HEK293 (cell line): ENCODE results near the gene FOXP4.
A peak's percentile ranks its signal among the peaks of the same experiment; 100 is the strongest.

Experiments
- CTCF ChIA-PET: fragments of 350-600 bp; formaldehyde crosslinking; extraction: SDS; loops from one replicate; lab custom pipeline; 2021; ENCODE audit warnings: antibody characterized with exemption; lab: Yijun Ruan, JAX
- POLR2A ChIA-PET: fragments of 300-600 bp; formaldehyde crosslinking; extraction: SDS; loops from one replicate; lab custom pipeline; 2020; ENCODE audit warnings: antibody characterized with exemption, inconsistent platforms; lab: Yijun Ruan, JAX
- H3K27ac ChIP-seq: fragments of 200-500 bp; sonication (Bioruptor generic); 2 replicates; pipeline ENCODE4 v1.5.1; 2014; ENCODE audit warnings: low read depth, low read length, control low read depth, inconsistent platforms; ENCODE audit errors: extremely low read depth
- H3K36me3 ChIP-seq, 2 experiments: fragments of 200-500 bp in 1 of 2; sonication (Bioruptor generic) in 1 of 2; 1 replicate in 1 of 2; 2 replicates in 1 of 2; pipeline ENCODE4 v1.5.1; 2014 to 2017; ENCODE audit warnings: inconsistent platforms in 2 of 2, low read length in 2 of 2; ENCODE audit not compliant: control insufficient read depth in 2 of 2, insufficient read depth in 1 of 2
- H3K4me1 ChIP-seq: fragments of 200-500 bp; sonication (Bioruptor generic); 2 replicates; pipeline ENCODE4 v1.5.1; 2014; ENCODE audit warnings: mild to moderate bottlenecking, low read length, inconsistent platforms; ENCODE audit not compliant: control insufficient read depth, insufficient read depth
- H3K4me3 ChIP-seq: 2 replicates; pipeline ENCODE4 v1.5.1; 2011; ENCODE audit warnings: low read depth, mild to moderate bottlenecking, control low read depth, low read length, moderate library complexity
- H3K9me3 ChIP-seq: fragments of 200-500 bp; sonication (Bioruptor generic); 2 replicates; pipeline ENCODE4 v1.5.1; 2014; ENCODE audit warnings: low read depth, low read length, inconsistent platforms; ENCODE audit not compliant: control insufficient read depth, insufficient read depth
- FEZF1 ChIP-seq: fragments of 450-650 bp; formaldehyde crosslinking; IDR thresholded peaks from 2 replicates; pipeline ENCODE4 v1.5.1; 2016; ENCODE audit warnings: missing biosample characterization, missing genetic modification characterization
- HIC1 ChIP-seq: fragments of 450-650 bp; formaldehyde crosslinking; IDR thresholded peaks from 2 replicates; pipeline ENCODE4 v1.5.1; 2016; ENCODE audit warnings: missing biosample characterization, missing genetic modification characterization
- PRDM1 ChIP-seq: fragments of 450-650 bp; formaldehyde crosslinking; IDR thresholded peaks from 2 replicates; pipeline ENCODE4; 2016; ENCODE audit warnings: missing biosample characterization, missing genetic modification characterization
- SCRT2 ChIP-seq: fragments of 450-650 bp; formaldehyde crosslinking; IDR thresholded peaks from 2 replicates; pipeline ENCODE4 v1.5.1; 2016; ENCODE audit warnings: missing biosample characterization, missing genetic modification characterization
- SP3 ChIP-seq: fragments of 450-650 bp; formaldehyde crosslinking; IDR thresholded peaks from 2 replicates; pipeline ENCODE4 v1.5.1; 2016; ENCODE audit warnings: missing biosample characterization, missing genetic modification characterization
- YY2 ChIP-seq: fragments of 450-650 bp; formaldehyde crosslinking; IDR thresholded peaks from 2 replicates; pipeline ENCODE4 v1.5.1; 2016; ENCODE audit warnings: missing biosample characterization, missing genetic modification characterization
- ZBTB1 ChIP-seq: fragments of 450-650 bp; formaldehyde crosslinking; IDR thresholded peaks from 2 replicates; pipeline ENCODE4 v1.5.1; 2016; ENCODE audit warnings: missing biosample characterization, missing genetic modification characterization
- ZBTB10 ChIP-seq: fragments of 450-650 bp; formaldehyde crosslinking; IDR thresholded peaks from 2 replicates; pipeline ENCODE4 v1.5.1; 2016; ENCODE audit warnings: missing biosample characterization, missing genetic modification characterization
- ZBTB11 ChIP-seq: fragments of 450-650 bp; formaldehyde crosslinking; conservative IDR thresholded peaks from 2 replicates; pipeline ENCODE4 v1.5.1; 2016; ENCODE audit warnings: low read depth, missing biosample characterization, missing genetic modification characterization
- ZBTB21 ChIP-seq: fragments of 450-650 bp; formaldehyde crosslinking; IDR thresholded peaks from 2 replicates; pipeline ENCODE4 v1.5.1; 2017; ENCODE audit warnings: missing biosample characterization, missing genetic modification characterization
- ZBTB7A ChIP-seq: fragments of 450-650 bp; formaldehyde crosslinking; IDR thresholded peaks from 2 replicates; pipeline ENCODE4 v1.5.1; 2016; ENCODE audit warnings: low read depth, missing biosample characterization, missing genetic modification characterization
- ZEB2 ChIP-seq: fragments of 450-650 bp; formaldehyde crosslinking; IDR thresholded peaks from 2 replicates; pipeline ENCODE4 v1.5.1; 2016; ENCODE audit warnings: missing biosample characterization, missing genetic modification characterization
- ZFP41 ChIP-seq: fragments of 450-650 bp; formaldehyde crosslinking; IDR thresholded peaks from 2 replicates; pipeline ENCODE4 v1.5.1; 2016; ENCODE audit warnings: missing biosample characterization, missing genetic modification characterization, borderline replicate concordance
- ZNF114 ChIP-seq: fragments of 450-650 bp; formaldehyde crosslinking; IDR thresholded peaks from 2 replicates; pipeline ENCODE4 v1.5.0; 2017; ENCODE audit warnings: missing biosample characterization, missing genetic modification characterization
- ZNF155 ChIP-seq: fragments of 450-650 bp; formaldehyde crosslinking; IDR thresholded peaks from 2 replicates; pipeline ENCODE4 v1.5.1; 2016; ENCODE audit warnings: missing biosample characterization, missing genetic modification characterization
- ZNF211 ChIP-seq: fragments of 450-650 bp; formaldehyde crosslinking; IDR thresholded peaks from 2 replicates; pipeline ENCODE4 v1.5.1; 2016; ENCODE audit warnings: low read depth, missing biosample characterization, missing genetic modification characterization
- ZNF239 ChIP-seq: fragments of 450-650 bp; formaldehyde crosslinking; IDR thresholded peaks from 2 replicates; pipeline ENCODE4 v1.5.1; 2016; ENCODE audit warnings: missing biosample characterization, missing genetic modification characterization
- ZNF24 ChIP-seq: fragments of 450-650 bp; formaldehyde crosslinking; IDR thresholded peaks from 2 replicates; pipeline ENCODE4 v1.5.1; 2016; ENCODE audit warnings: missing biosample characterization, missing genetic modification characterization
- ZNF544 ChIP-seq: fragments of 450-650 bp; formaldehyde crosslinking; IDR thresholded peaks from 2 replicates; pipeline ENCODE4 v1.5.0; 2017; ENCODE audit warnings: missing biosample characterization, missing genetic modification characterization
- ZNF561 ChIP-seq: fragments of 450-650 bp; IDR thresholded peaks from 2 replicates; pipeline ENCODE4 v1.5.1; 2018; ENCODE audit warnings: missing biosample characterization, missing genetic modification characterization, borderline replicate concordance
- ZNF596 ChIP-seq: fragments of 450-650 bp; IDR thresholded peaks from 2 replicates; pipeline ENCODE4 v1.5.0; 2018; ENCODE audit warnings: missing biosample characterization, mild to moderate bottlenecking, missing genetic modification characterization, moderate library complexity
- ZNF623 ChIP-seq: fragments of 450-650 bp; formaldehyde crosslinking; IDR thresholded peaks from 2 replicates; pipeline ENCODE4 v1.5.1; 2016; ENCODE audit warnings: missing biosample characterization, missing genetic modification characterization
- ZNF830 ChIP-seq: fragments of 450-650 bp; IDR thresholded peaks from 2 replicates; pipeline ENCODE4 v1.5.0; 2018; ENCODE audit warnings: missing biosample characterization, missing genetic modification characterization, low read depth, mild to moderate bottlenecking, moderate library complexity
- ZNF837 ChIP-seq: fragments of 450-650 bp; formaldehyde crosslinking; IDR thresholded peaks from 2 replicates; pipeline ENCODE4 v1.5.1; 2016; ENCODE audit warnings: missing biosample characterization, missing genetic modification characterization
- ZSCAN23 ChIP-seq: fragments of 450-650 bp; formaldehyde crosslinking; IDR thresholded peaks from 2 replicates; pipeline ENCODE4 v1.5.1; 2016; ENCODE audit warnings: missing biosample characterization, missing genetic modification characterization

The FOXP4 gene

GRCh38 chr6:41558033-41558807, 12.0 kb downstream of the FOXP4 start:
- TF ChIP-seq SP3 (tag by site-specific recombination) (no peak), ZNF837 (tag by site-specific recombination) (no peak), YY2 (tag by site-specific recombination) (no peak), ZNF239 (tag by site-specific recombination) (no peak), ZBTB7A (tag by site-specific recombination) (no peak), ZNF155 (tag by site-specific recombination) (no peak), ZNF623 (tag by site-specific recombination) (no peak), ZFP41 (tag by site-specific recombination) (no peak), ZNF544 (no peak), ZEB2 (tag by site-specific recombination) (no peak), ZNF561 (tag by site-specific recombination) (no peak), ZNF830 (tag by site-specific recombination) (no peak), FEZF1 (tag by site-specific recombination) (no peak), HIC1 (tag by site-specific recombination) (no peak), ZBTB21 (tag by site-specific recombination) (no peak), ZSCAN23 (tag by site-specific recombination) (no peak)
- TF ChIP-seq, all 188 proteins: peak for 0
- Histone ChIP-seq H3K4me3 (no peak overlapping the region), H3K4me1 (0 out of 2 replicates have a peak, but pooled peaks cover 2% of the 10 kb centered on the region), H3K9me3 (no peaks in the 10 kb centered on the region), H3K36me3 (peaks cover 0 to 10% of the 10 kb centered on the region in 2 experiments; a peak in 2 of 3 replicates), H3K27ac (no peak overlapping the region)
- ChIA-PET POLR2A (no interaction called here), CTCF (interaction anchor here (0.6 to 1.6 kb wide), 2 partner anchors 31 to 134 kb away, joined by 3 to 7 read pairs; no protein-coding TSS in a partner anchor)

GRCh38 chr6:41559655-41560427, 13.7 kb downstream of the FOXP4 start:
- ChIA-PET CTCF (interaction anchor here (0.6 to 1.6 kb wide), 2 partner anchors 135 to 242 kb away, joined by 5 to 7 read pairs; no protein-coding TSS in a partner anchor), POLR2A (no interaction called here)
- Histone ChIP-seq H3K4me3 (no peak overlapping the region), H3K9me3 (no peaks in the 10 kb centered on the region), H3K36me3 (peaks cover 0 to 7% of the 10 kb centered on the region in 2 experiments; a peak in 2 of 3 replicates), H3K27ac (no peak overlapping the region), H3K4me1 (0 out of 2 replicates have a peak, but pooled peaks cover 2% of the 10 kb centered on the region)
- TF ChIP-seq ZNF114 (no peak), ZFP41 (tag by site-specific recombination) (no peak), ZBTB10 (tag by site-specific recombination) (no peak), SCRT2 (tag by site-specific recombination) (0 out of 2 replicates have a peak, but pooled peaks have one; percentile 37), ZBTB1 (tag by site-specific recombination) (no peak), ZNF211 (tag by site-specific recombination) (no peak), ZNF596 (tag by site-specific recombination) (no peak), PRDM1 (tag by site-specific recombination) (no peak), ZNF24 (tag by site-specific recombination) (no peak), ZBTB11 (no peak)
